Measurements from ENCODE around the gene IDH2. TPM values are rescaled to one million over a fixed set of nuclear protein-coding genes. Genes with fewer than 3 reads are reported as not detected.
"Not testable (repeated sequence)": the region's sequence is repeated elsewhere in the genome, so short reads cannot be mapped to it uniquely, and the experiment has no call there.

The IDH2 gene
- 100 to 1,000 TPM; 115 to 371 (median 261) TPM for total RNA-seq
- long read RNA-seq, transcript IDH2-201 (11 exons, 2,694 nt): major isoform, 43 of 49 reads
- long read RNA-seq, partial matches to known transcripts: 4 of 49 reads
- long read RNA-seq, other reads (novel, unspliced or antisense): 2 of 49 reads

DNA sequence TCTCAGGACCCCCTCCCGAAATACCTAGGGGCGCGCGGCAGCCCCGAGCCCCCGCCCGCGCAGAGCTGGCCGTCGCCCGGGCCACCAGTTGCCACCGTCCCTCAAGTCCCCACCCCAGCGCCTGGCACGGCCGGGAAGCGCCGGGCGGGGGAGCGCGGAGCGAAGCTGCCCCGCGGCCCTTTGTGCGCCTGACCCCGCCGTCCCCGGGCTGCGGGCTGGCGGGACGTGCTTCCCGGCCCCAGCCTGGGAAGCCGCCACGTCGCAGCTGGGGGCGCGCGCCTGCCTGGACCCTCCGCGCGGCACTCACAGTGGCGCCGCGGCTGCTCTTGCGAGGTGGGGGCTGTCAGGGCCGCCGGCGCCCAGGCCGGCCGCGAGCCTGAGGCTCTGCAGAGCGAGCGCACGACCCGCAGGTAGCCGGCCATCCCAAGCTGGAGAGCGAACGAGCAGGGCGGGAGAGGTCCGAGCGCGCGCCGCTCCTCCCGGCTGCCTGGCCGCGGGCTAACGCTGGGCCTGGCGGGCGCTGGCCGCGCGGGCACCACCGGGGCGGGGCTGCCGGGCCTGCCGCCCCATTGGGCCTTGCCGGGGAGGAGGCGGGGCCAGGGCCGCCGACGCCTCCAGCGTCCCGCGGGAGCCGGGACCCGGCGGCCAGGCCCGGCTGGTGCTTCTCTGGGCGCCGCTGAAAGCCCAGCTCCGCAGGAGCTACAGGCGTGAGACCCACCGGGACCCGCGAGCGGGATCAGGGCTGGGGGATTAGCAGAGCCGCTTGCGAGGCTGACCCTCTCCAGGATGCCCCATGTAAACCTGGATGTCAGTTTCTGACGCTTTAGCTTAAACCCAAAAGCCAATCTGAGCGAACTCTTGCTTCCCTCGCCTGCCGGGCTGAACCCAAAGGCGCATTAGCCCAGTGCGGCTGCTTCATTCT lies at the start of gene IDH2:
Gene IDH2 (minus strand): TSS at position 500 of the 922 bp plus-strand sequence. CDS start 78 bp downstream, at position 422.
- no peaks in the 10 kb centered on the region for H3K36me3 ChIP-seq
- DNase-seq (peak; percentile 88 to 92 (median 90)), ATAC-seq (peak; percentile 65 to 87 (median 76))
- no peaks in the 10 kb centered on the region for H3K27me3 ChIP-seq
- intact Hi-C loops (cut with DNase I): no loop called here
- TF ChIP-seq, protein P1, sequence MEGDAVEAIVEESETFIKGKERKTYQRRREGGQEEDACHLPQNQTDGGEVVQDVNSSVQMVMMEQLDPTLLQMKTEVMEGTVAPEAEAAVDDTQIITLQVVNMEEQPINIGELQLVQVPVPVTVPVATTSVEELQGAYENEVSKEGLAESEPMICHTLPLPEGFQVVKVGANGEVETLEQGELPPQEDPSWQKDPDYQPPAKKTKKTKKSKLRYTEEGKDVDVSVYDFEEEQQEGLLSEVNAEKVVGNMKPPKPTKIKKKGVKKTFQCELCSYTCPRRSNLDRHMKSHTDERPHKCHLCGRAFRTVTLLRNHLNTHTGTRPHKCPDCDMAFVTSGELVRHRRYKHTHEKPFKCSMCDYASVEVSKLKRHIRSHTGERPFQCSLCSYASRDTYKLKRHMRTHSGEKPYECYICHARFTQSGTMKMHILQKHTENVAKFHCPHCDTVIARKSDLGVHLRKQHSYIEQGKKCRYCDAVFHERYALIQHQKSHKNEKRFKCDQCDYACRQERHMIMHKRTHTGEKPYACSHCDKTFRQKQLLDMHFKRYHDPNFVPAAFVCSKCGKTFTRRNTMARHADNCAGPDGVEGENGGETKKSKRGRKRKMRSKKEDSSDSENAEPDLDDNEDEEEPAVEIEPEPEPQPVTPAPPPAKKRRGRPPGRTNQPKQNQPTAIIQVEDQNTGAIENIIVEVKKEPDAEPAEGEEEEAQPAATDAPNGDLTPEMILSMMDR (IDR thresholded peaks at IDR 0.05): no peak
- peak; percentile 99 for TF ChIP-seq POLR2A (IDR thresholded peaks at IDR 0.05)
- H3K27ac ChIP-seq: peak within 1 kb of the TSS; percentile 94 to 100 (median 98)
- H3K4me1 ChIP-seq: peaks cover 0 to 67% (median 24%) of the 10 kb centered on the region in 4 donors
- no peaks in the 10 kb centered on the region for H3K9me3 ChIP-seq
- 0% methylated on average over 8 of the region's 104 CpGs for WGBS (ENCODE audit: insufficient coverage, low coverage, low lambda C conversion rate, missing lambda C conversion rate)
- peak within 1 kb of the TSS; percentile 87 to 94 (median 87) for H3K4me3 ChIP-seq

DNA sequence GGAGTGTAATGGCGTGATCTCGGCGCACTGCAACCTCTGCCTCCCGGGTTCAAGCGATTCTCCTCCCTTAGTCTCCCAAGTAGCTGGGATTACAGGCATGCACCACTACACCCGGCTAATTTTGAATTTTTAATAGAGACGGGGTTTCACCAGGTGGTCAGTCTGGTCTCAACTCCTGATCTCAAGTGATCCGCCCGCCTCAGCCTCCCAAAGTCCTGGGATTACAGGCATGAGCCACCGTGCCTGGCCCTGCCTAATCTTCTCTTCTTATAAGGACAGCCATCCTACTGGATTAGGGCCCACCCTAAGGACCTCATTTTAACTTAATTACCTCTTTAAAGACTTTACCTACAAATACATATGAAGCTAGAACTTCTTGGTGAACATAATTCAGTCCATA lies 48.3 kb upstream of the IDH2 start:
- intact Hi-C loops (cut with DNase I): not testable (repeated sequence)

DNA sequence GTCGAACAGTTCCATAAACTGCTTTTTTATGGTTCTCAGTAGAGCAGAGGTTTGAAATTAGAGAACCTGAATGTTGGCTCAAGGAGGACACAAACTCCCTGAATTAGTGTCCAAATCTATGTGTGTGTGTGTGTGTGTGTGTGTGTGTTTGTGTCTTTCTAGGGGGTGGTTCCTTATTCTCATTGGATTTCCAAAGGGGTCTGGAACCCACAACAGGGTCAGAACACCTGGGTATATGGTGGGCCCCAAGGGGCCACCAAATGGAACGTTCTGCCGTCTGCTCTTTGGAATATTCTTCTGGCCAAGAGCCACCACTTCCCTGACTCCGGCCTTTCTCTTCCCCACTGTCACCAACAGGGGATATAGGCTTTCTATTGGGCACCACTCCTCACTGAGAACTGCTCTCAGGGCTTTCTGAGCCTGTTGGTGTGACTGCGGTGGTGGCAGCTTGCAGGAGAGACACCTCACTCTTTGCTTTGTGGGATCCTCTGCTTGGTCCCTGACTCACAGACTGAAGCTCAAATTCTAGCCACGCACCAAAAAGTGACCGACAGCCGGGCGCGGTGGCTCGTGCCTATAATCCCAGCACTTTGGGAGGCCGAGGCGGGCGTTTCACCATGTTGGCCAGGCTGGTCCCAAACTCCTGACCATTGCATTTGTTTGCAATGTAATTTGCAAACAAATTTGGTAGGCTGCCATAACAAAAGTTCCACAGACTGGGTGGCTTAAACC lies 47.5 kb upstream of the IDH2 start:
- ATAC-seq (peak; percentile 1 to 20 (median 6)), DNase-seq (no peak)
- peaks cover 0 to 66% (median 29%) of the 10 kb centered on the region in 4 donors for H3K4me1 ChIP-seq
- no peaks in the 10 kb centered on the region for H3K9me3 ChIP-seq
- no peak overlapping the region for H3K4me3 ChIP-seq
- WGBS (ENCODE audit: insufficient coverage, low coverage, low lambda C conversion rate, missing lambda C conversion rate): 78% methylated on average over 9 of the region's 14 CpGs
- peak overlapping the region; percentile 86 to 93 (median 91) for H3K27ac ChIP-seq
- TF ChIP-seq, protein P1 (IDR thresholded peaks at IDR 0.05): no peak
- no peak for TF ChIP-seq POLR2A (IDR thresholded peaks at IDR 0.05)
- no peaks in the 10 kb centered on the region for H3K36me3 ChIP-seq
- no peaks in the 10 kb centered on the region for H3K27me3 ChIP-seq
- intact Hi-C loops (cut with DNase I): loop anchor here in 1 of 2 donors (10.0 kb wide), 1 partner anchor 75 kb away; no protein-coding TSS in a partner anchor

More for the DNA sequence above, 48.3 kb upstream of the IDH2 start:
- not testable (repeated sequence) for H3K36me3 ChIP-seq, H3K9me3 ChIP-seq, DNase-seq, H3K27me3 ChIP-seq, H3K4me3 ChIP-seq, ATAC-seq
- WGBS (ENCODE audit: insufficient coverage, low coverage, low lambda C conversion rate, missing lambda C conversion rate): 97% methylated on average over 10 of the region's 10 CpGs
- H3K4me1 ChIP-seq: peaks cover 0 to 63% (median 28%) of the 10 kb centered on the region in 4 donors
- peak overlapping the region; percentile 86 to 93 (median 91) for H3K27ac ChIP-seq

DNA sequence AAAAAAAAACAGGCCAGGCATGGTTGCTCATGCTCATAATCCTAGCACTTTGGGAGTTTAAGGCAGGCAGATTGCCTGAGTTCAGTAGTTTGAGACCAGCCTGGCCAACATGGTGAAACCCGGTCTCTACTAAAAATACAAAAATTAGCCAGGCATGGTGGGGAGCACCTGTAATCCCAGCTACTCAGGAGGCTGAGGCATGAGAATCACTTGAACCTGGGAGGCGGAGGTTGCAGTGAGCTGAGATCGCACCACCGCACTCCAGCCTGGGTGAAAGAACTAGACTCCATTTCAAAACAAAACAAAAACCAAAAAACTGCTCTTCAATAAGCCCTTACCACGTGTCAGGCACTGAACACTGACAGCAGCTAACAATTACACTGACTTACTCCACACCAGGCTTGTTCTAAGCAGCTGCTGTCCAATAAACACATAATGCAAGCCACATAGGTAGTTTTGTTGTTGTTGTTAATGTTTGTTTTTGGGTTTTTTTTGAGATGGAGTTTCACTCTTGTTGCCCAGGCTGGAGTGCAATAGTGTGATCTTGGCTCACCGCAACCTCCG lies 44.0 kb upstream of the IDH2 start:
- not testable (repeated sequence) for ATAC-seq, DNase-seq, H3K27me3 ChIP-seq, H3K36me3 ChIP-seq, H3K9me3 ChIP-seq, H3K4me3 ChIP-seq
- Histone ChIP-seq H3K27ac (peak overlapping the region in 2 of 3 donors; percentile 64 to 79), H3K4me1 (peaks cover 0 to 41% (median 17%) of the 10 kb centered on the region in 4 donors)
- intact Hi-C loops (cut with DNase I): loop anchor here in 1 of 2 donors (10.0 kb wide), 1 partner anchor 79 kb away; no protein-coding TSS in a partner anchor
- 92% methylated on average over 4 of the region's 7 CpGs for WGBS (ENCODE audit: insufficient coverage, low coverage, low lambda C conversion rate, missing lambda C conversion rate)

DNA sequence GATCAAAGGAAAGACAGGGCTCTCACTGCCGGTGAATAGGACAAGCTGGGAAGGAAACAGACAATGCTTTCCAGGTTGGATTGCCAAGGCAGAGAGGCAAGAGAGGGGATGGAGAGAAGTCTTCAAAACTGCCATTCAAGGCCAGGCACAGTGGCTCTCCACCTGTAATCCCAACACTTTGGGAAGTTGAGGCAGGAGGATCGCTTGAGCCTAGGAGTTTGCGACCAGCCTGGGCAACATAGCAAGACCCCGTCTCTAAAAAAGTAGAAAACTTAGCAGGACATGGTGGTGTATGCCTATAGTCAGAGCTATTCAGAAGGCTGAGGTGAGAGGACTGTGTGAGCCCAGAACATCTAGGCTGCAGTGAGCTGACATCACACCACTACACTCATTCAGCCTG lies 43.5 kb upstream of the IDH2 start:
- H3K9me3 ChIP-seq: no peaks in the 10 kb centered on the region
- TF ChIP-seq, protein P1 (IDR thresholded peaks at IDR 0.05): no peak
- TF ChIP-seq POLR2A (IDR thresholded peaks at IDR 0.05): no peak
- H3K4me3 ChIP-seq: no peak overlapping the region
- intact Hi-C loops (cut with DNase I): loop anchor here in 1 of 2 donors (10.0 kb wide), 1 partner anchor 79 kb away; no protein-coding TSS in a partner anchor
- peaks cover 0 to 36% (median 14%) of the 10 kb centered on the region in 4 donors for H3K4me1 ChIP-seq
- H3K36me3 ChIP-seq: no peaks in the 10 kb centered on the region
- 80% methylated on average over 4 of the region's 4 CpGs for WGBS (ENCODE audit: insufficient coverage, low coverage, low lambda C conversion rate, missing lambda C conversion rate)
- ATAC-seq (peak in 1 of 4 donors; percentile 0), DNase-seq (no peak)
- H3K27ac ChIP-seq: peak overlapping the region; percentile 24 to 79 (median 64)
- H3K27me3 ChIP-seq: no peaks in the 10 kb centered on the region
